Ovary (tissue), 9 donors: ENCODE measurements around the gene SQSTM1. TPM values are rescaled to one million over a fixed set of nuclear protein-coding genes. Genes with fewer than 3 reads are reported as not detected.
"Not testable (repeated sequence)": the region's sequence is repeated elsewhere in the genome, so short reads cannot be mapped to it uniquely, and the experiment has no call there.

Experiments used
- DNase-seq, 5 donors: peaks; one replicate each; pipeline ENCODE4 v3.0.0-alpha.2; 2019 to 2020
- H3K27ac ChIP-seq, 2 donors: fragments of 200-600 bp; one replicate each; pipeline versions ENCODE4 v1.5.1 to v1.8.0; 2019 to 2022
- H3K27me3 ChIP-seq: fragments of 200-600 bp; one replicate; pipeline ENCODE4 v1.8.0; 2022
- H3K36me3 ChIP-seq: fragments of 200-600 bp; sonication (generic); one replicate; pipeline ENCODE4 v1.5.1; 2019
- H3K4me1 ChIP-seq: one replicate; pipeline ENCODE4 v1.8.1; 2013; ENCODE audit warnings: mild to moderate bottlenecking, moderate library complexity; ENCODE audit not compliant: insufficient read depth
- H3K4me3 ChIP-seq: fragments of 200-600 bp; sonication (generic); one replicate; pipeline ENCODE4 v1.5.1; 2017
- H3K9me3 ChIP-seq, 2 donors: fragments of 200-600 bp in 1 of 2; sonication (generic) in 1 of 2; one replicate each; pipeline versions ENCODE4 v1.5.1 to v1.8.1; 2013 to 2019; ENCODE audit warnings: mild to moderate bottlenecking in 1 of 2, moderate library complexity in 1 of 2
- CTCF ChIP-seq, 3 donors: fragments of 450-650 bp in 2 of 3; fragments of 200-600 bp in 1 of 3; IDR thresholded peaks; one replicate each; pipeline versions ENCODE4 v1.5.1 to v1.8.0; 2016 to 2022; ENCODE audit warnings: antibody characterized with exemption in 3 of 3, mild to moderate bottlenecking in 1 of 3
- EP300 ChIP-seq: sonication (generic); formaldehyde crosslinking; IDR thresholded peaks from one replicate; pipeline ENCODE4 v1.6.1; 2017; ENCODE audit warnings: antibody characterized with exemption
- POLR2A ChIP-seq: fragments of 450-650 bp; IDR thresholded peaks from one replicate; pipeline ENCODE4 v1.6.1; 2017; ENCODE audit warnings: antibody characterized with exemption, mild to moderate bottlenecking, moderate library complexity
- WGBS, 3 donors: extraction: QIAGEN DNeasy Blood & Tissue Kit in 1 of 3; methylation state at CpG; one replicate each; pipeline versions ENCODE4 v1.1.5 to v1.1.7; 2013 to 2017; 5-methylcytosine and 5-hydroxymethylcytosine counted together
- intact Hi-C, 4 donors: fragments of 100-400 bp; cut with DNase I; formaldehyde crosslinking; loops; one replicate each; pipeline versions ENCODE4 v1.11.0 to v1.15.1; 2022 to 2023
- polyA plus RNA-seq, 2 donors: library from polyadenylated mRNA; stranded (reverse); fragments of 200-250 nt in 1 of 2; fragments of 350-450 nt in 1 of 2; fragmentation: Illumina TruSeq in 1 of 2; extraction: RNeasy Lipid Tissue Mini Kit (QIAGEN cat#74804) in 1 of 2; gene quantifications; one replicate each; pipeline ENCODE4 v1.2.3, GENCODE V29; 2013 to 2014
- total RNA-seq, 7 donors: library from RNA; depleted of rRNA in 2 of 7; stranded (reverse); fragments of >200 nt in 2 of 7; fragmentation: NEBNext Ultra II Directional in 3 of 7; extraction: Animal tissue kit (Norgen Biotek cat#: 25700) in 3 of 7; gene quantifications; one replicate each; pipeline versions ENCODE4 v1.1.0 to v1.2.4, GENCODE V29; 2016 to 2023
- donor health status: DM: no; HTN: no; CAD: no; lungs with moderate emphysema.
- donor health status: DM: no; HTN: no; CAD: no.
- donor health status: Bipolar disorder and iron deficiency.
- donor health status: DM: yes; HTN: yes; CAD: no.
- donor health status: DM: no; HTN: no; CAD: no.
- donor health status: DM: yes; HTN: yes; CAD: no.

SQSTM1 gene
- total and polyA plus RNA-seq, 9 donors, result 125 to 457 (median 320) TPM

- H3K4me3 ChIP-seq, result no peak overlapping the region
- no peaks in the 10 kb centered on the region for H3K9me3 ChIP-seq
- intact Hi-C loops, result no loop called here
- no peak for DNase-seq
- no peak overlapping the region for H3K27ac ChIP-seq
- no peaks in the 10 kb centered on the region for H3K36me3 ChIP-seq
- WGBS, 3 donors, result 86 to 92% (median 91%) methylated on average over 8 of the region's 8 CpGs
- TF ChIP-seq CTCF (IDR thresholded peaks at IDR 0.05), result no peak
- no peak for TF ChIP-seq EP300
- TF ChIP-seq POLR2A, result no peak
- no peaks in the 10 kb centered on the region for H3K4me1 ChIP-seq
- H3K27me3 ChIP-seq, result no peaks in the 10 kb centered on the region
Observed at GRCh38 chr5:179834120-179834519, 13.4 kb downstream of the SQSTM1 start.

- DNase-seq, H3K27ac ChIP-seq, H3K9me3 ChIP-seq, H3K4me3 ChIP-seq, H3K27me3 ChIP-seq, intact Hi-C loops, H3K36me3 ChIP-seq, H3K4me1 ChIP-seq: not testable (repeated sequence)
- WGBS, 3 donors, result 85 to 100% (median 93%) methylated on average over 3 to 22 of the region's 28 CpGs
Observed at GRCh38 chr5:179834871-179835270, 14.2 kb downstream of the SQSTM1 start.

- WGBS, 3 donors, result 77 to 81% (median 78%) methylated on average over 19 of the region's 19 CpGs
- Histone ChIP-seq H3K27me3 (no peaks in the 10 kb centered on the region), H3K9me3 (no peaks in the 10 kb centered on the region), H3K4me1 (no peaks in the 10 kb centered on the region), H3K4me3 (no peak overlapping the region), H3K27ac (no peak overlapping the region), H3K36me3 (no peaks in the 10 kb centered on the region)
- intact Hi-C loops, result no loop called here
- peak in 3 of 5 donors; percentile 33 to 51 (median 33) for DNase-seq
- TF ChIP-seq CTCF (IDR thresholded peaks at IDR 0.05) (no peak), EP300 (no peak), POLR2A (no peak)
Observed at GRCh38 chr5:179836225-179837019, 15.7 kb downstream of the SQSTM1 start.

- Histone ChIP-seq H3K4me3 (no peak overlapping the region), H3K27ac (no peak overlapping the region), H3K4me1 (no peaks in the 10 kb centered on the region), H3K27me3 (no peaks in the 10 kb centered on the region), H3K9me3 (no peaks in the 10 kb centered on the region), H3K36me3 (no peaks in the 10 kb centered on the region)
- WGBS, 3 donors, result 82 to 86% (median 83%) methylated on average over 15 of the region's 15 CpGs
- no peak for DNase-seq
- TF ChIP-seq POLR2A, result no peak
- TF ChIP-seq EP300, result no peak
- TF ChIP-seq CTCF (IDR thresholded peaks at IDR 0.05), result no peak
- intact Hi-C loops, result no loop called here
Observed at GRCh38 chr5:179837076-179838011, 16.6 kb downstream of the SQSTM1 start.
